Osteoblast (primary cell): ENCODE results near the gene WTAP. TPM values are rescaled to one million over a fixed set of nuclear protein-coding genes. Genes with fewer than 3 reads are reported as not detected.

Experiments
- DNase-seq: peaks from one replicate; pipeline ENCODE4 v3.0.0; 2011; ENCODE audit warnings: low spot score, mixed read lengths; ENCODE audit not compliant: insufficient read length; ENCODE audit errors: missing footprints
- H2AFZ ChIP-seq: 2 replicates; pipeline ENCODE4 v1.6.0; 2011; ENCODE audit warnings: mild to moderate bottlenecking, low read length
- H3K27ac ChIP-seq: 2 replicates; pipeline ENCODE4 v1.5.1; 2011; ENCODE audit warnings: mild to moderate bottlenecking, low read depth, low read length, moderate library complexity
- H3K27me3 ChIP-seq: 2 replicates; pipeline ENCODE4 v1.6.0; 2012; ENCODE audit warnings: mild to moderate bottlenecking, control low read depth, inconsistent platforms, low read length, moderate library complexity; ENCODE audit not compliant: insufficient read depth
- H3K36me3 ChIP-seq: 2 replicates; pipeline ENCODE4 v1.5.1; 2011; ENCODE audit warnings: mild to moderate bottlenecking, low read length, control low read depth, moderate library complexity; ENCODE audit not compliant: insufficient read depth
- H3K4me1 ChIP-seq: 2 replicates; pipeline ENCODE4 v1.5.1; 2011; ENCODE audit warnings: mild to moderate bottlenecking, low read length, control low read depth, moderate library complexity; ENCODE audit not compliant: insufficient read depth
- H3K4me2 ChIP-seq: 2 replicates; pipeline ENCODE4 v1.6.0; 2011; ENCODE audit warnings: mild to moderate bottlenecking, low read length; ENCODE audit not compliant: insufficient read depth
- H3K4me3 ChIP-seq: fragments of 200-600 bp; sonication (generic); 3 replicates; pipeline ENCODE4 v1.5.1; 2012; ENCODE audit warnings: mild to moderate bottlenecking, low read length, inconsistent platforms; ENCODE audit not compliant: insufficient read depth
- H3K79me2 ChIP-seq: 2 replicates; pipeline ENCODE4 v1.6.0; 2012; ENCODE audit warnings: mild to moderate bottlenecking, low read length, control low read depth, inconsistent platforms; ENCODE audit not compliant: insufficient read depth
- H3K9me3 ChIP-seq: 2 replicates; pipeline ENCODE4 v1.5.1; 2011; ENCODE audit warnings: low read depth, low read length, control low read depth
- H4K20me1 ChIP-seq: 2 replicates; pipeline ENCODE4 v1.6.0; 2012; ENCODE audit warnings: mild to moderate bottlenecking, low read length, control low read depth; ENCODE audit not compliant: insufficient read depth
- CTCF ChIP-seq: IDR thresholded peaks from 2 replicates; pipeline ENCODE4 v1.5.1; 2011; ENCODE audit warnings: mild to moderate bottlenecking, low read depth, low read length, moderate library complexity; ENCODE audit errors: extremely low read depth
- total RNA-seq: library from RNA; depleted of rRNA; stranded (reverse); fragments of >200 nt; gene quantifications from 2 replicates; pipeline ENCODE4 v1.2.3, GENCODE V29; 2012

The WTAP gene
- total RNA-seq, 1 donor = 119 TPM

DNA sequence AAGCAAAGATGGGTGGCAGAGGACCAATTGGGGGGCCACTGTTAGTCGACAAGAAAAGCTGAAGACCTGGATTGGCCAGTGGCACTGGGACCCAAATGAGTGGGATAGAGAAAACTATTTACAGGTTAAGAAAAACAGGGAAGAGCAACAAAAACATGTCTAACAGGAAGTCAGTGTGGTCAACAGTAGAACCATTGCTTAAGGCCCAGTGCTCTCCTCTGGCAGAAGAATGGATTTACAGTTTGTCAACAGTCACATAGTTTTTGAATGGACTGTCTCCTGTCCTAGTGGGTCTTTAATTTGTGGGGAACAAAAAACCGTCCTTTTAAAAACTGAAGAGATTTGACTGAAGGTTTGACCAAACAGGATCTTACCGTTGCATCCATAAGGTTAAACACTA lies 12.1 kb upstream of the WTAP start:
- no peak for DNase-seq
- peaks cover 58% of the 10 kb centered on the region for H3K79me2 ChIP-seq

DNA sequence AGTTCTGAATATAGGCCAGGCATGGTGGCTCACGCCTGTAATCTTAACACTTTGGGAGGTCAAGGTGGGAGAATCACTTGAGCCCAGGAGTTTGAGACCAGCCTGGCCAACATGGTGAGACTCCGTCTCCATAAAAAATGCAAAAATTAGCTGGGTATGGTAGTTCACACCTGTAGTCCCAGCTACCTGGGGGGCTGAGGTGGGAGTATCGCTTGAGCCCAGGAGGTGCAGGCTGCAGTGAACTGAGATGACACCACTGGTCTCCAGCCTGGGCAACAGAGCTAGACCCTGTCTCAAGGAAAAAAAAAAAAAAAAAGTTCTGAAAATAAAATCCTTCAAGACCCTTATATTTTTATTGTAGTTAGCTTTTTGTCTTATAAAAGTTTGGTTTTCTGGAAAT lies 11.7 kb upstream of the WTAP start:
- no peaks in the 10 kb centered on the region for H3K9me3 ChIP-seq
- H3K4me3 ChIP-seq = no peak overlapping the region
- H3K36me3 ChIP-seq = peaks cover 5% of the 10 kb centered on the region
- H3K4me1 ChIP-seq = peaks cover 20% of the 10 kb centered on the region
- no peak for TF ChIP-seq CTCF
- H3K27me3 ChIP-seq = no peaks in the 10 kb centered on the region
- H3K79me2 ChIP-seq = peaks cover 61% of the 10 kb centered on the region
- peak overlapping the region; percentile 88 for H3K27ac ChIP-seq
- H4K20me1 ChIP-seq = no peaks in the 10 kb centered on the region
- DNase-seq = no peak
- no peak overlapping the region for H2AFZ ChIP-seq
- peak overlapping the region; percentile 69 for H3K4me2 ChIP-seq

More for the DNA sequence above, 12.1 kb upstream of the WTAP start:
- no peaks in the 10 kb centered on the region for H3K27me3 ChIP-seq
- H3K27ac ChIP-seq = no peak overlapping the region
- peaks cover 20% of the 10 kb centered on the region for H3K4me1 ChIP-seq
- no peak overlapping the region for H3K4me3 ChIP-seq
- H3K9me3 ChIP-seq = no peaks in the 10 kb centered on the region
- no peak for TF ChIP-seq CTCF
- no peaks in the 10 kb centered on the region for H4K20me1 ChIP-seq
- peaks cover 5% of the 10 kb centered on the region for H3K36me3 ChIP-seq
- no peak overlapping the region for H3K4me2 ChIP-seq
- no peak overlapping the region for H2AFZ ChIP-seq

- Histone ChIP-seq H2AFZ (peak overlapping the region; percentile 35), H3K36me3 (peaks cover 5% of the 10 kb centered on the region), H3K4me3 (peak overlapping the region; percentile 38), H3K79me2 (peaks cover 58% of the 10 kb centered on the region), H3K27me3 (no peaks in the 10 kb centered on the region), H3K27ac (peak overlapping the region; percentile 88), H3K9me3 (no peaks in the 10 kb centered on the region), H3K4me1 (peaks cover 20% of the 10 kb centered on the region), H3K4me2 (peak overlapping the region; percentile 69), H4K20me1 (no peaks in the 10 kb centered on the region)
- DNase-seq = peak; percentile 76
- no peak for TF ChIP-seq CTCF
Observed at GRCh38 chr6:159716247-159717096, 10.8 kb upstream of the WTAP start.

DNA sequence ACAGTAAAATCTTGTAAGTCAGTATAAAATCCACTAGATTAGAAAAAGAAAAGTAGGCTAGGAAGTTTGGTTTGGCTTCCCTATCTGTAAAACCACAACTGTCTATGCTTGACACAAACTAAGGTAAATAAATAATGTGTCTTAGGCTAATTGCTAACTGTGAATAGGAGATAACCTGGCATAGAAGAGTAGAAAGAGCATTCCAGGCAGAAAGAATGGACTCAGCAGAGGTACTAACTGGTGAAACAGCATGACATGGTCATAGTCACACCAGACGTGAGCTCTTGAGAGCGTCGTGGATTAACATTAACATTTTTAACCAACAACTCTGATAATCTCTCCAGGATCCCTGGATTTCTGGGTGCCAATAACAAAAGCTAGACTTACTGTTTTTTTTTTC lies 8.7 kb upstream of the WTAP start:
- TF ChIP-seq CTCF = no peak
- no peaks in the 10 kb centered on the region for H3K27me3 ChIP-seq
- peak; percentile 50 for DNase-seq
- H2AFZ ChIP-seq = no peak overlapping the region
- H4K20me1 ChIP-seq = no peaks in the 10 kb centered on the region
- H3K4me3 ChIP-seq = no peak overlapping the region
- H3K4me1 ChIP-seq = peaks cover 20% of the 10 kb centered on the region
- H3K36me3 ChIP-seq = peaks cover 5% of the 10 kb centered on the region
- peaks cover 54% of the 10 kb centered on the region for H3K79me2 ChIP-seq
- no peaks in the 10 kb centered on the region for H3K9me3 ChIP-seq
- H3K4me2 ChIP-seq = no peak overlapping the region
- H3K27ac ChIP-seq = no peak overlapping the region
